DMS79 treated with DMSO at 0.1 percent for 48 hours (cell line): Measurements from ENCODE around the gene GALR1.
"Not testable (repeated sequence)": the region's sequence is repeated elsewhere in the genome, so short reads cannot be mapped to it uniquely, and the experiment has no call there.

ENCODE experiments used
- DNase-seq: peaks from one replicate; lab custom pipeline; 2025; lab: John Stamatoyannopoulos, UW

GALR1 gene

GRCh38 chr18:77249569-77250500 lies at the start of gene GALR1:
TSS of gene GALR1 (plus strand) at chr18:77249848. CDS start at chr18:77250549, 701 bp downstream.
- no peak for DNase-seq

- DNase-seq: no peak
Measured at GRCh38 chr18:77201506-77201905, 48.1 kb upstream of the GALR1 start.

- no peak for DNase-seq
Measured at GRCh38 chr18:77202329-77202728, 47.3 kb upstream of the GALR1 start.

GRCh38 chr18:77203071-77203470 lies 46.6 kb upstream of the GALR1 start:
- DNase-seq: no peak

- DNase-seq: peak; percentile 2
Measured at GRCh38 chr18:77203851-77204250, 45.8 kb upstream of the GALR1 start.

- DNase-seq: no peak
Measured at GRCh38 chr18:77205769-77206168, 43.9 kb upstream of the GALR1 start.

GRCh38 chr18:77206676-77207374 lies 42.8 kb upstream of the GALR1 start:
- DNase-seq: no peak

GRCh38 chr18:77207540-77207939 lies 42.1 kb upstream of the GALR1 start:
- peak; percentile 25 for DNase-seq

- DNase-seq: no peak
Measured at GRCh38 chr18:77208964-77209363, 40.7 kb upstream of the GALR1 start.

- DNase-seq: no peak
Measured at GRCh38 chr18:77209587-77209986, 40.1 kb upstream of the GALR1 start.

- DNase-seq: no peak
Measured at GRCh38 chr18:77210249-77210648, 39.4 kb upstream of the GALR1 start.

- DNase-seq: no peak
Measured at GRCh38 chr18:77218642-77219041, 31.0 kb upstream of the GALR1 start.

- DNase-seq: no peak
Measured at GRCh38 chr18:77220726-77221125, 28.9 kb upstream of the GALR1 start.

GRCh38 chr18:77222464-77222863 lies 27.2 kb upstream of the GALR1 start:
- no peak for DNase-seq

GRCh38 chr18:77223221-77223639 lies 26.4 kb upstream of the GALR1 start:
- DNase-seq: no peak

- no peak for DNase-seq
Measured at GRCh38 chr18:77223653-77224052, 26.0 kb upstream of the GALR1 start.

- no peak for DNase-seq
Measured at GRCh38 chr18:77230645-77231044, 19.0 kb upstream of the GALR1 start.

- DNase-seq: no peak
Measured at GRCh38 chr18:77234504-77235365, 14.9 kb upstream of the GALR1 start.

GRCh38 chr18:77239285-77239684 lies 10.4 kb upstream of the GALR1 start:
- not testable (repeated sequence) for DNase-seq

GRCh38 chr18:77248873-77249568 lies 627 bp upstream of the GALR1 start:
- DNase-seq: peak; percentile 40

GRCh38 chr18:77250501-77250925 lies 865 bp downstream of the GALR1 start:
- no peak for DNase-seq
